GM23248 (cell line): ENCODE data around the gene ENO4. TPM values are rescaled to one million over a fixed set of nuclear protein-coding genes. Genes with fewer than 3 reads are reported as not detected.

ENCODE experiments used
- DNase-seq: peaks from one replicate; pipeline ENCODE4 v3.0.0-alpha.2; 2015
- H2AFZ ChIP-seq: fragments of 200-600 bp; sonication (generic); 2 replicates; pipeline ENCODE4 v1.6.1; 2016; ENCODE audit warnings: antibody characterized with exemption
- H3F3A ChIP-seq: fragments of 200-600 bp; sonication (generic); 2 replicates; pipeline ENCODE4 v1.6.1; 2016; ENCODE audit warnings: mild to moderate bottlenecking, antibody characterized with exemption, mixed run types; ENCODE audit not compliant: insufficient read depth
- H3K27ac ChIP-seq: fragments of 200-600 bp; sonication (generic); 2 replicates; pipeline ENCODE4 v1.5.1; 2016; ENCODE audit warnings: mild to moderate bottlenecking
- H3K27me3 ChIP-seq: fragments of 200-600 bp; sonication (generic); replicated peaks from 2 replicates; pipeline ENCODE4 v1.6.1; 2016; ENCODE audit warnings: mild to moderate bottlenecking; ENCODE audit not compliant: insufficient read depth
- H3K36me3 ChIP-seq: fragments of 200-600 bp; sonication (generic); 2 replicates; pipeline ENCODE4 v1.6.1; 2016; ENCODE audit warnings: low read depth, mild to moderate bottlenecking
- H3K4me1 ChIP-seq: fragments of 200-600 bp; sonication (generic); 2 replicates; pipeline ENCODE4 v1.6.1; 2016; ENCODE audit warnings: mild to moderate bottlenecking; ENCODE audit not compliant: insufficient read depth
- H3K4me2 ChIP-seq: fragments of 200-600 bp; sonication (generic); one replicate; pipeline ENCODE4 v1.6.1; 2016; ENCODE audit warnings: mild to moderate bottlenecking; ENCODE audit not compliant: unreplicated experiment
- H3K4me3 ChIP-seq: fragments of 200-600 bp; sonication (generic); 2 replicates; pipeline ENCODE4 v1.5.1; 2016; ENCODE audit warnings: mild to moderate bottlenecking
- H3K79me2 ChIP-seq: fragments of 200-600 bp; sonication (generic); 2 replicates; pipeline ENCODE4 v1.6.1; 2016; ENCODE audit warnings: mild to moderate bottlenecking; ENCODE audit not compliant: insufficient read depth
- H3K9ac ChIP-seq: fragments of 200-600 bp; sonication (generic); 2 replicates; pipeline ENCODE4 v1.6.1; 2016; ENCODE audit warnings: mild to moderate bottlenecking
- H3K9me2 ChIP-seq: fragments of 200-600 bp; sonication (generic); 2 replicates; pipeline ENCODE4 v1.6.1; 2016; ENCODE audit warnings: mixed run types, mild to moderate bottlenecking, moderate library complexity; ENCODE audit not compliant: insufficient read depth
- H3K9me3 ChIP-seq: fragments of 200-600 bp; sonication (generic); one replicate; pipeline ENCODE4 v1.6.1; 2017; ENCODE audit warnings: low read depth
- H4K20me1 ChIP-seq: fragments of 200-600 bp; sonication (generic); 2 replicates; pipeline ENCODE4 v1.6.0; 2016; ENCODE audit not compliant: insufficient read depth
- EZH2 ChIP-seq: fragments of 200-600 bp; sonication (generic); IDR thresholded peaks from 2 replicates; pipeline ENCODE4 v1.6.1; 2018; ENCODE audit warnings: antibody characterized with exemption, mild to moderate bottlenecking; ENCODE audit not compliant: insufficient read depth, poor library complexity, severe bottlenecking
- EZH2phosphoT487 ChIP-seq: fragments of 200-600 bp; sonication (generic); IDR thresholded peaks from 2 replicates; pipeline ENCODE4 v1.6.1; 2018; ENCODE audit warnings: antibody characterized with exemption, moderate library complexity, mild to moderate bottlenecking, low read depth; ENCODE audit not compliant: insufficient read depth
- WGBS, 2 experiments: methylation state at CpG; one replicate each; pipeline ENCODE4 v1.1.6; 2015 to 2017; ENCODE audit warnings: low lambda C conversion rate in 2 of 2, low coverage in 1 of 2; ENCODE audit errors: missing lambda C conversion rate in 2 of 2; 5-methylcytosine and 5-hydroxymethylcytosine counted together
- in situ Hi-C: fragments of 300-500 bp; cut with MboI; formaldehyde crosslinking; loops from 2 replicates; pipeline ENCODE4 v1.15.0; 2020
- polyA plus RNA-seq: library from polyadenylated mRNA; unstranded; fragments of >200 nt; fragmentation: Nextera tagmentation; extraction: Ambion mirVana; gene quantifications from 2 replicates; pipeline ENCODE4 v1.2.1, GENCODE V29; 2016
- total RNA-seq: library from RNA; depleted of rRNA; stranded (reverse); fragments of >200 nt; shearing (Covaris generic); gene quantifications from 2 replicates; pipeline ENCODE4 v1.2.3, GENCODE V29; 2014

Gene ENO4
- total and polyA plus RNA-seq, 2 experiments from 2014 or later, result 0.11 to 0.35 TPM

GRCh38 chr10:116831790-116832189 is 17.5 kb upstream of the ENO4 start:
- Histone ChIP-seq H3K4me3 (no peak overlapping the region), H3K27me3 (no peaks in the 10 kb centered on the region), H3K79me2 (no peaks in the 10 kb centered on the region), H3K9me3 (no peaks in the 10 kb centered on the region), H3K36me3 (no peaks in the 10 kb centered on the region), H2AFZ (no peak overlapping the region), H3K27ac (no peak overlapping the region), H3F3A (no peaks in the 10 kb centered on the region), H4K20me1 (no peaks in the 10 kb centered on the region), H3K9me2 (no peaks in the 10 kb centered on the region), H3K4me2 (no peak overlapping the region), H3K4me1 (peaks cover 4% of the 10 kb centered on the region; the same call in 1 of the 2 replicates), H3K9ac (no peak overlapping the region)
- WGBS, 2 experiments, result 79% methylated on average over 10 of the region's 10 CpGs
- in situ Hi-C loops, result no loop called here
- TF ChIP-seq EZH2 (no peak), EZH2phosphoT487 (no peak)
- no peak for DNase-seq

DNA sequence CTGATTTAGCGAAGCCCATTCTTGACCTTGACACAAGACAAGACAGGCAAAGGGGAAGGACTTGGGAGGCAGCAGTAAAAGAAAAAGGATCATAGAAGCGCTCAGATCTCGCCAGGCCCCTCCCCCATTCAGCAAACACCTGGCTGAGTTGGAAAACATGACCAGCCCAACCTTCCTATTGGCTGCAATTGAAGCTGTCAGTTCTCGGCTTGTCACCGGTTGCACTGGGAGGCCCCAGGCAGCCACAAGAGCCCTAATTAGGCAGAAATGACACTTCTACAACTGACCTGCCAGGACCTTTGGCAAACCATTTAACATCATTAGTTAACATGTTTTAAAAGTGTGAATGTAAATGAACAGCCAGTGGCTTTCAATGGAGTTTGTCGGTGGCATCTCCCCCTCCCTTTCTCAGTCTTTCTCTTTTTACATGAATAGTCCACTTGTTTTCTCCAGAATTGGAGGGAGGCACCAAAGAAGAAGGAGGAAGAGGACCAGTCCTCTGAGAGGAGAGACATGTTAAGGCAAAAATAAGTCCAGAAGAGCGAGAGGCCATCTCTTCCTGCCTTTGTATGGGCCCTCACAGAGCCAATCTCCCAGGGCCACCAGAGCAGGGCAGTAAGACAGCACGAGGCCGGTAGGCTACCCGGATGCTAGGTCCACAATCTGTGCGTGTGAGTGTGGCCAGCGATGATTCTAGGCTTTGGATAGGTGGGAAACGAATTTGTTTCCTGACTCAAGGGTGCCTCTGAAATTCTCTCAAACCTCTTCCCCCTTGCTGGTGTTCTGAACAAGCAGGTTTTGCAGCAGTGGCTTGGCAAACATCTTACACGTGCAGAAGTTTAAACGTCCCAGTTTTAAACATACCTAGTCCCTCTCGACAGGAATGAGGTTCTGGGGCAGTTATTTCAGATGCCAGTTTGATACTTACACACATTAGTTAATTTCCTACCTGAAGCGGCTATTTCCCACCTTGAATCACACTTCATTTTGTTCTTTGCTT is 15.0 kb upstream of the ENO4 start:
- Histone ChIP-seq H3F3A (no peaks in the 10 kb centered on the region), H3K4me3 (no peak overlapping the region), H3K36me3 (no peaks in the 10 kb centered on the region), H3K9me3 (no peaks in the 10 kb centered on the region), H3K79me2 (no peaks in the 10 kb centered on the region), H3K9me2 (no peaks in the 10 kb centered on the region), H2AFZ (no peak overlapping the region), H3K9ac (no peak overlapping the region), H3K4me1 (no peaks in the 10 kb centered on the region), H3K27ac (no peak overlapping the region), H3K4me2 (no peak overlapping the region), H4K20me1 (no peaks in the 10 kb centered on the region), H3K27me3 (no peaks in the 10 kb centered on the region)
- 81 to 84% methylated on average over 17 of the region's 17 CpGs for WGBS, 2 experiments
- TF ChIP-seq EZH2phosphoT487, result no peak
- no peak for TF ChIP-seq EZH2
- DNase-seq, result no peak
- in situ Hi-C loops, result no loop called here

DNA sequence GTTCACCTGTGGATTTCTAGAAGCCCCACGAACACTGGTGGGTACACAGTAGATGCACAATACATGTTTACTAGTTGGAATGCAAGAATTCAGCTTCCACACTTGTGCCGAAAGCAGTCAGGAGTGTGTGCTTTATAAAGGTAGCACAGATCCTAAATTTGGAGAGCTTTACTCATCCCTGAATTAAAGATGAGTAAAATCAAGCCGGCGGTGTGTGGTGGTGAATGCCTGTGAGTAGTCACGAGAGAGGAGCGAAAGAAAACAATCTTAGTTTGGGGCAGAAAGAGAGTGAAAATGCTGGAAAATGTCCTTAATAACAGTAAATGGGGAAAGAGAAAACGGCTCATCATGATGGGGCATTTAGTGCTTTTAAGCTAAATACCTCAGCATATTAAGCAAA is 13.6 kb upstream of the ENO4 start:
- Histone ChIP-seq H3K27me3 (no peaks in the 10 kb centered on the region), H3K79me2 (no peaks in the 10 kb centered on the region), H2AFZ (no peak overlapping the region), H3K36me3 (no peaks in the 10 kb centered on the region), H3K9me2 (no peaks in the 10 kb centered on the region), H3K4me1 (no peaks in the 10 kb centered on the region), H3K4me2 (no peak overlapping the region), H4K20me1 (no peaks in the 10 kb centered on the region), H3K4me3 (no peak overlapping the region), H3F3A (no peaks in the 10 kb centered on the region), H3K27ac (no peak overlapping the region), H3K9me3 (no peaks in the 10 kb centered on the region), H3K9ac (no peak overlapping the region)
- no peak for DNase-seq
- WGBS, 2 experiments, result 82 to 86% methylated on average over 7 of the region's 7 CpGs
- no peak for TF ChIP-seq EZH2phosphoT487
- TF ChIP-seq EZH2, result no peak
- in situ Hi-C loops, result no loop called here

DNA sequence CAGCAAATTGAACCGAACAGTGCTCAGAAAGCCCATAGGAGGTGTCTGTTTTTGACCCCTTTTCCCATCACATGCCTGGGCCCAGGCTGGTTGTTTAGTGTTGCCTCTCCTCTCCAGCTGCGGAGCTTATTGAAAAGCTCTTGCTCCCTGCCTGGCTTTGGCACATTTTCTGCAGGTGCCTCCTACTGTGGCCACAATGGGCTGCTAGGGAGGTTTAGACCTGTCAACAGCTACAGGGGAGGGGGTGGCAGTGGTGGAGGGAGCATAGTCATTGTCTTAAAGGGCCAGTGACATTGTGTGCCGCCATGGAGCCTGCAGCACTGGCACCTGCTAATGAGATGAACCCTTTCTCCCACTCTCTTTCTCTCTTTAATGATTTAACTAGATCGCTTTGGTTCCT is 13.2 kb upstream of the ENO4 start:
- no peaks in the 10 kb centered on the region for H3F3A ChIP-seq
- in situ Hi-C loops, result no loop called here
- H3K9ac ChIP-seq, result no peak overlapping the region
- H4K20me1 ChIP-seq, result no peaks in the 10 kb centered on the region
- H3K79me2 ChIP-seq, result no peaks in the 10 kb centered on the region
- no peak overlapping the region for H2AFZ ChIP-seq
- no peak overlapping the region for H3K4me3 ChIP-seq
- no peaks in the 10 kb centered on the region for H3K9me2 ChIP-seq
- TF ChIP-seq EZH2 (no peak), EZH2phosphoT487 (no peak)
- 33 to 42% methylated on average over 4 of the region's 4 CpGs for WGBS, 2 experiments
- no peaks in the 10 kb centered on the region for H3K27me3 ChIP-seq
- no peak for DNase-seq
- no peaks in the 10 kb centered on the region for H3K36me3 ChIP-seq
- no peaks in the 10 kb centered on the region for H3K4me1 ChIP-seq
- no peak overlapping the region for H3K27ac ChIP-seq
- no peak overlapping the region for H3K4me2 ChIP-seq
- H3K9me3 ChIP-seq, result no peaks in the 10 kb centered on the region
